ENCODE data around the gene C2orf42.

C2orf42 gene

DNA sequence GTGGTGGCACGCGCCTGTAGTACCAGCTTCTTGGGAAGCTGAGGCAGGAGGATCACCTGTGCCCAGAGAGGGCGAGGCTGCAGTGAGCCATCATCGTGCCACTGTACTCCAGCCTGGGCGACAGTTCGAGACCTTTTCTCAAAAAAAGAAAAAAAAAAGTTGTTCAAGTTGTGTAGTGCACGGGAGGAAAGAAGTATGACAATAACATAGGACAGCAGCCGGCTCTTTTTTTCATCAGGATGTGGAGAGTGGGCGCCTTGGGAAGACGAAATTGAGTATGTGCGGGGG is 67.0 kb downstream of the C2orf42 start:
- peak overlapping the region; percentile 94 for H3K4me3 Mint-ChIP-seq
- H3K4me1 Mint-ChIP-seq: peaks cover 74% of the 10 kb centered on the region
- H3K27me3 Mint-ChIP-seq (ENCODE audit: low read depth): peaks cover 3% of the 10 kb centered on the region
- H3K36me3 Mint-ChIP-seq (ENCODE audit: low read depth): no peaks in the 10 kb centered on the region
- peak overlapping the region; percentile 100 for H3K27ac Mint-ChIP-seq
- H3K9me3 Mint-ChIP-seq: no peaks in the 10 kb centered on the region
- no peak for TF ChIP-seq CTCF (IDR thresholded peaks at IDR 0.05; ENCODE audit: unreplicated experiment in 3 of 3)

DNA sequence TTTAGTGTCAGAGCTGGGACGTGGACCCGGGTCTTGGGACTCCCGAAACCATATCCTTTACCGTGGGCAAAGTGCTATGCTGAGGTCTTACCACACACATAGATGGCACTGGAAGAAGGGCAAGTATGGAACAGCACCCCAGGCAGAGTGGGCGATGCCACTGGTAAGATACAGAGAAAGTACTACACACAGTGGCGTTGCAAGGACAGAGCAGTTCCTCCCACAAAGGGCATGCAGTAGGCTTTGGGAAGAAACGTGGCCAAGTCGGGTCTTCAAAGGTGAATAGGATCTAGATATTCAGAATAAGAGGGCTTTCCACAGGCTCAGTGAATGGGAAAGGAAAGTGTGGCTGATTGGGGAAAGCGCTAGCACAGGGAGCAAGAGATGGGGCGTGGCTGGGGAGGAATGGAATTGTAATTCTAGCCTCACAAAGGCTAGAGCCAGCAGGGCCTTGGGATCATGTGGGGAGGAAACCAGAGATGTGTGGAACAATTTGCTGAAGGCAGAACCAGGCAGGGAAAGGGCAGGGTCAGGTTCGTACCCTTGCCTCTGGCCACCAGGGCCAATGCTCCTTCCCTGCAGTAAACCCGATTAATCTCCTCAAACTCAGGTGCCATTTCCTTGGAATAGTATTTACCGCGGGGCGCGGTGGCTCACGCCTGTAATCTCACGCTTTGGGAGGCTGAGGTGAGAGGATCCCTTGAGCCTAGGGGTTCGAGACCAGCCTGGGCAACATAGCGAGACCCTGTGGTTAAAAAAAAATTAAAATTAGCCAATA is 67.6 kb downstream of the C2orf42 start:
- no peaks in the 10 kb centered on the region for H3K9me3 Mint-ChIP-seq
- peak overlapping the region; percentile 94 for H3K4me3 Mint-ChIP-seq
- H3K36me3 Mint-ChIP-seq (ENCODE audit: low read depth): no peaks in the 10 kb centered on the region
- H3K4me1 Mint-ChIP-seq: peaks cover 75% of the 10 kb centered on the region
- peaks cover 3% of the 10 kb centered on the region for H3K27me3 Mint-ChIP-seq (ENCODE audit: low read depth)
- H3K27ac Mint-ChIP-seq: peak overlapping the region; percentile 100
- TF ChIP-seq CTCF (IDR thresholded peaks at IDR 0.05; ENCODE audit: unreplicated experiment in 3 of 3): no peak

GRCh38 chr2:70122470-70122869 is 68.3 kb downstream of the C2orf42 start:
- Mint-ChIP-seq H3K4me3 (peak overlapping the region in 2 of 3 experiments; percentile 94), H3K9me3 (no peaks in the 10 kb centered on the region), H3K27ac (peak overlapping the region; percentile 100), H3K36me3 (ENCODE audit: low read depth) (no peaks in the 10 kb centered on the region), H3K4me1 (peaks cover 74% of the 10 kb centered on the region), H3K27me3 (ENCODE audit: low read depth) (peaks cover 3% of the 10 kb centered on the region)
- TF ChIP-seq CTCF (IDR thresholded peaks at IDR 0.05; ENCODE audit: unreplicated experiment in 3 of 3): no peak

GRCh38 chr2:70121627-70122372 is 69.0 kb downstream of the C2orf42 start:
- no peak for TF ChIP-seq CTCF (IDR thresholded peaks at IDR 0.05; ENCODE audit: unreplicated experiment in 3 of 3)
- Mint-ChIP-seq H3K27ac (peak overlapping the region; percentile 100), H3K27me3 (ENCODE audit: low read depth) (peaks cover 3% of the 10 kb centered on the region), H3K36me3 (ENCODE audit: low read depth) (no peaks in the 10 kb centered on the region), H3K4me3 (peak overlapping the region in 2 of 3 experiments; percentile 7 to 64), H3K4me1 (peaks cover 77% of the 10 kb centered on the region), H3K9me3 (no peaks in the 10 kb centered on the region)

- Mint-ChIP-seq H3K27me3 (ENCODE audit: low read depth) (peaks cover under 1% of the 10 kb centered on the region), H3K4me3 (peak overlapping the region; percentile 28 to 55 (median 49)), H3K9me3 (no peaks in the 10 kb centered on the region), H3K36me3 (ENCODE audit: low read depth) (no peaks in the 10 kb centered on the region), H3K4me1 (peaks cover 73% of the 10 kb centered on the region), H3K27ac (peak overlapping the region; percentile 97 to 100 (median 97))
- TF ChIP-seq CTCF (IDR thresholded peaks at IDR 0.05; ENCODE audit: unreplicated experiment in 3 of 3): no peak
Measured at GRCh38 chr2:70118798-70119454, 71.9 kb downstream of the C2orf42 start.
